Measurements from ENCODE around the gene RAP1GAP. TPM values are rescaled to one million over a fixed set of nuclear protein-coding genes. Genes with fewer than 3 reads are reported as not detected.

Gene RAP1GAP
- total and polyA plus RNA-seq, 4 donors, result 8.6 to 23.1 (median 11.3) TPM

DNA sequence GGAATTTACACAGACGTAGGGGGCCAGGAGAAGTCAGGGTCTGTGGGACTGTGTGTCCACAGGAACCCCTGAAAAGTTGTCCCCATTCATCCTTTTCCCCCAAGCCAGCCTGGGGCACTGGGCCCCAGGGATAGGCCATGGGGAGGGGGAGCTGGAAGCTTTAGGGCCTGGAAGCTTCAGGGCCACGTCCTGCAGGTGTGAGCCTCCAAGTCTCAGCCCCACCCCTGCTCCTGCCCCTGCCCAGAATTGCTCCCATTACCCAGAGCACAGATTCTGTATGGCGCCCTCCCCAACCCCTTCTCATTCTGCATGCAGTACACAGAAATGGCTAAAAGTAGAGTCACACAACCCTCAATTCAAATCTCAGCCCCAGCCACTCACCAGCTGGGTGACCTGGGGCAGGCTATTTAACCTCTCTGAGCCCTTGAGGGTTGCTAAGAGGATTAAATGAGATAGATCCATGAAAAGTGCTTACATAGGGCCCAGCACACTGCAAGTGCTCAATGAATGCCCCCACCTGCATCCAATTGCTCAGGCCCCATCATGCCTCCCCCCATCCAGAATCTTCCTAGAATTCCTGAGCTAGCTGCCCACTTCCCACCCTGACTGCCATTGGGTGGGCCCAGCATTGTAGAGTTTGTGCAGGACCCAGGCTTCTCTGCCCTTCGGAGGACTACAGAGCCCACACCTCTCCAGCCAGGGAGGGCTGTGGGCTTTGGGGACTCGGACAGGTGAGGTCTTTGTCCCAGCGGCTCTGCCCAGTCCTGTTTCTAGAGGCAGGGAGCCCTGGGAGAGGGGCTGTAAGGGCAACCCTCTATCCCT is 6.5 kb downstream of the RAP1GAP start:
- H3K4me1 ChIP-seq (ENCODE audit: control insufficient read depth in 4 of 4, insufficient read depth in 4 of 4, low read length in 3 of 4), result peaks cover 0 to 3% (median 1%) of the 10 kb centered on the region in 4 donors
- no peak overlapping the region for H3K4me3 ChIP-seq (ENCODE audit: low read depth in 1 of 3, low read length in 3 of 3)
- H3K9ac ChIP-seq (ENCODE audit: low read depth in 1 of 2, low read length in 2 of 2), result no peak overlapping the region
- H3K9me3 ChIP-seq (ENCODE audit: control insufficient read depth in 4 of 4, low read length in 3 of 4), result no peaks in the 10 kb centered on the region
- no peaks in the 10 kb centered on the region for H3K36me3 ChIP-seq (ENCODE audit: control insufficient read depth in 4 of 4, insufficient read depth in 3 of 4, low read depth in 1 of 4, low read length in 3 of 4)
- TF ChIP-seq YY1 (IDR thresholded peaks at IDR 0.05) (no peak), SP1 (IDR thresholded peaks at IDR 0.05) (no peak), FOXA1 (IDR thresholded peaks at IDR 0.05) (no peak), RAD21 (IDR thresholded peaks at IDR 0.05) (no peak), HNF4G (IDR thresholded peaks at IDR 0.05) (no peak), NR2F2 (IDR thresholded peaks at IDR 0.05) (no peak), RXRA (IDR thresholded peaks at IDR 0.05) (no peak), GABPA (IDR thresholded peaks at IDR 0.05 in 1 of 2, conservative IDR thresholded peaks at IDR 0.05 in 1 of 2) (no peak), TAF1 (conservative IDR thresholded peaks at IDR 0.05) (no peak), EGR1 (IDR thresholded peaks at IDR 0.05; ENCODE audit: low read depth in 2 of 2) (no peak), HNF4A (conservative IDR thresholded peaks at IDR 0.05) (no peak), JUND (IDR thresholded peaks at IDR 0.05) (no peak), FOXA2 (IDR thresholded peaks at IDR 0.05) (no peak)
- TF ChIP-seq, protein P1, sequence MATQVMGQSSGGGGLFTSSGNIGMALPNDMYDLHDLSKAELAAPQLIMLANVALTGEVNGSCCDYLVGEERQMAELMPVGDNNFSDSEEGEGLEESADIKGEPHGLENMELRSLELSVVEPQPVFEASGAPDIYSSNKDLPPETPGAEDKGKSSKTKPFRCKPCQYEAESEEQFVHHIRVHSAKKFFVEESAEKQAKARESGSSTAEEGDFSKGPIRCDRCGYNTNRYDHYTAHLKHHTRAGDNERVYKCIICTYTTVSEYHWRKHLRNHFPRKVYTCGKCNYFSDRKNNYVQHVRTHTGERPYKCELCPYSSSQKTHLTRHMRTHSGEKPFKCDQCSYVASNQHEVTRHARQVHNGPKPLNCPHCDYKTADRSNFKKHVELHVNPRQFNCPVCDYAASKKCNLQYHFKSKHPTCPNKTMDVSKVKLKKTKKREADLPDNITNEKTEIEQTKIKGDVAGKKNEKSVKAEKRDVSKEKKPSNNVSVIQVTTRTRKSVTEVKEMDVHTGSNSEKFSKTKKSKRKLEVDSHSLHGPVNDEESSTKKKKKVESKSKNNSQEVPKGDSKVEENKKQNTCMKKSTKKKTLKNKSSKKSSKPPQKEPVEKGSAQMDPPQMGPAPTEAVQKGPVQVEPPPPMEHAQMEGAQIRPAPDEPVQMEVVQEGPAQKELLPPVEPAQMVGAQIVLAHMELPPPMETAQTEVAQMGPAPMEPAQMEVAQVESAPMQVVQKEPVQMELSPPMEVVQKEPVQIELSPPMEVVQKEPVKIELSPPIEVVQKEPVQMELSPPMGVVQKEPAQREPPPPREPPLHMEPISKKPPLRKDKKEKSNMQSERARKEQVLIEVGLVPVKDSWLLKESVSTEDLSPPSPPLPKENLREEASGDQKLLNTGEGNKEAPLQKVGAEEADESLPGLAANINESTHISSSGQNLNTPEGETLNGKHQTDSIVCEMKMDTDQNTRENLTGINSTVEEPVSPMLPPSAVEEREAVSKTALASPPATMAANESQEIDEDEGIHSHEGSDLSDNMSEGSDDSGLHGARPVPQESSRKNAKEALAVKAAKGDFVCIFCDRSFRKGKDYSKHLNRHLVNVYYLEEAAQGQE (IDR thresholded peaks at IDR 0.05), result no peak
- TF ChIP-seq, protein P2, sequence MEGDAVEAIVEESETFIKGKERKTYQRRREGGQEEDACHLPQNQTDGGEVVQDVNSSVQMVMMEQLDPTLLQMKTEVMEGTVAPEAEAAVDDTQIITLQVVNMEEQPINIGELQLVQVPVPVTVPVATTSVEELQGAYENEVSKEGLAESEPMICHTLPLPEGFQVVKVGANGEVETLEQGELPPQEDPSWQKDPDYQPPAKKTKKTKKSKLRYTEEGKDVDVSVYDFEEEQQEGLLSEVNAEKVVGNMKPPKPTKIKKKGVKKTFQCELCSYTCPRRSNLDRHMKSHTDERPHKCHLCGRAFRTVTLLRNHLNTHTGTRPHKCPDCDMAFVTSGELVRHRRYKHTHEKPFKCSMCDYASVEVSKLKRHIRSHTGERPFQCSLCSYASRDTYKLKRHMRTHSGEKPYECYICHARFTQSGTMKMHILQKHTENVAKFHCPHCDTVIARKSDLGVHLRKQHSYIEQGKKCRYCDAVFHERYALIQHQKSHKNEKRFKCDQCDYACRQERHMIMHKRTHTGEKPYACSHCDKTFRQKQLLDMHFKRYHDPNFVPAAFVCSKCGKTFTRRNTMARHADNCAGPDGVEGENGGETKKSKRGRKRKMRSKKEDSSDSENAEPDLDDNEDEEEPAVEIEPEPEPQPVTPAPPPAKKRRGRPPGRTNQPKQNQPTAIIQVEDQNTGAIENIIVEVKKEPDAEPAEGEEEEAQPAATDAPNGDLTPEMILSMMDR (IDR thresholded peaks at IDR 0.05; ENCODE audit: low read depth, low read length, missing input control), result no peak
- TF ChIP-seq, protein P3, sequence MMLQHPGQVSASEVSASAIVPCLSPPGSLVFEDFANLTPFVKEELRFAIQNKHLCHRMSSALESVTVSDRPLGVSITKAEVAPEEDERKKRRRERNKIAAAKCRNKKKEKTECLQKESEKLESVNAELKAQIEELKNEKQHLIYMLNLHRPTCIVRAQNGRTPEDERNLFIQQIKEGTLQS (IDR thresholded peaks at IDR 0.05), result no peak
- TF ChIP-seq, protein P4, sequence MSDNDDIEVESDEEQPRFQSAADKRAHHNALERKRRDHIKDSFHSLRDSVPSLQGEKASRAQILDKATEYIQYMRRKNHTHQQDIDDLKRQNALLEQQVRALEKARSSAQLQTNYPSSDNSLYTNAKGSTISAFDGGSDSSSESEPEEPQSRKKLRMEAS (IDR thresholded peaks at IDR 0.05), result no peak
- TF ChIP-seq, protein P5, sequence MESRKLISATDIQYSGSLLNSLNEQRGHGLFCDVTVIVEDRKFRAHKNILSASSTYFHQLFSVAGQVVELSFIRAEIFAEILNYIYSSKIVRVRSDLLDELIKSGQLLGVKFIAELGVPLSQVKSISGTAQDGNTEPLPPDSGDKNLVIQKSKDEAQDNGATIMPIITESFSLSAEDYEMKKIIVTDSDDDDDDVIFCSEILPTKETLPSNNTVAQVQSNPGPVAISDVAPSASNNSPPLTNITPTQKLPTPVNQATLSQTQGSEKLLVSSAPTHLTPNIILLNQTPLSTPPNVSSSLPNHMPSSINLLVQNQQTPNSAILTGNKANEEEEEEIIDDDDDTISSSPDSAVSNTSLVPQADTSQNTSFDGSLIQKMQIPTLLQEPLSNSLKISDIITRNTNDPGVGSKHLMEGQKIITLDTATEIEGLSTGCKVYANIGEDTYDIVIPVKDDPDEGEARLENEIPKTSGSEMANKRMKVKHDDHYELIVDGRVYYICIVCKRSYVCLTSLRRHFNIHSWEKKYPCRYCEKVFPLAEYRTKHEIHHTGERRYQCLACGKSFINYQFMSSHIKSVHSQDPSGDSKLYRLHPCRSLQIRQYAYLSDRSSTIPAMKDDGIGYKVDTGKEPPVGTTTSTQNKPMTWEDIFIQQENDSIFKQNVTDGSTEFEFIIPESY (IDR thresholded peaks at IDR 0.05), result no peak
- no peak for DNase-seq (ENCODE audit: low spot score)
- no peak overlapping the region for H3K27ac ChIP-seq (ENCODE audit: low read depth in 1 of 2, low read length in 2 of 2)
- WGBS, result 83% methylated on average over 6 of the region's 6 CpGs
- H3K27me3 ChIP-seq (ENCODE audit: control insufficient read depth in 4 of 4, insufficient read depth in 4 of 4, low read length in 3 of 4), result no peaks in the 10 kb centered on the region

Data from liver (tissue), 9 donors.